GM19324 (cell line): ENCODE data around the gene AKNAD1.
"Not testable (repeated sequence)": the region's sequence is repeated elsewhere in the genome, so short reads cannot be mapped to it uniquely, and the experiment has no call there.

ENCODE experiments used
- ATAC-seq: cut with Tn5 transposase; IDR thresholded peaks from one replicate; pipeline ENCODE4 v1.9.1; 2021; ENCODE audit warnings: mild to moderate bottlenecking, moderate library complexity; ENCODE audit not compliant: unreplicated experiment, low FRiP score

AKNAD1 gene

DNA sequence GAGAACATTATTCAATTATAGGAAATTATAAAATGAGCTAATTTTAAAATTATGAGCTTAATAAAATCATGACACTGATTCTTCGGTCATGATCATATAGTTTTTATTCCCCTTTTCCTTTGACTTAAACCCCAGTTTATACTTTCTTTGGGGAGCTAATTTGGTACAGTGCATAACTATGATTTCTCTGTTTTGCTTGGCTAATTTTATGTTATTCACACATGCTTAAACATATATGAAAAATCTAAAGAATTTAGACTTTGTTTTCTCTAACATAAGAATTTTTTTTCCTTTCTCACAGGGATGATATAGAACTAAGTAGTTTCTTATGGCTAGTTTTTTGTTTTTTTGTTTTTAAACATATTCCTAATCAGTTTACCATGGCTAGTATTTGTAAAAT is 57.9 kb downstream of the AKNAD1 start:
- no peak for ATAC-seq

DNA sequence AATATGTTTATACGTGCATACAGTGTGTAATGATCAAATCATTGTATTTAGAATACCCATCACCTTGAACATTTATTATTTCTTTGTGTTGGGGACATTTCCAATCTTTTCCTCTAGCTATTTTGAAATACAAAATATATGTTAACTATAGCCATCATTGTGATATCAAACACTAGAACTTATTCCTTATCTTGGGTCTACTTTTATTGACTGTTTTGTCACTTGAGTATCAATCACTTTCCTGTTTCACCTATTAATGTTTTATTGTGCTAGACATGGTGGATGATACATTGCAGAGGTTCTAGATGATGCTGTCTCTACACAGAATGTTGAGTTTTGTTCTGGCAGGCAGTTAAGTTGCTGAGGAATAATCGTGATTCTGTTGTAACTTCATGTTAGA is 64.5 kb downstream of the AKNAD1 start:
- ATAC-seq = no peak

GRCh38 chr1:108791790-108792189 is 65.1 kb downstream of the AKNAD1 start:
- ATAC-seq = no peak

DNA sequence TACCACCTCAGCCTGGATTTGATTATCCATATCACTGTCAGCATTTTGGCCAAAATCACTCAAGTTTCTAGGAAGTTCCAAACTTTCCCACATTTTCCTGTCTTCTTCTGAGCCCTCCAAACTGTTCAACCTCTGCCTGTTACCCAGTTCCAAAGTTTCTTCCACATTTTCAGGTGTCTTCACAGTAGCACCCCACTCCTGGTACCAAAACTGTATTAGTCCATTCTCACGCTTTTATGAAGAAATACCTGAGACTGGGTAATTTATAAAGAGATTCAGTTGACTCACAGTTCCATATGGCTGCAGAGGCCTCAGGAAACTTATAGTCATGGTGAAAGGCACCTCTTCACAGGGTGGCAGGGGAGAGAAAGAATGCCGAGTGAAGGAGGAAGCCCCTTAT is 71.0 kb downstream of the AKNAD1 start:
- ATAC-seq = no peak

DNA sequence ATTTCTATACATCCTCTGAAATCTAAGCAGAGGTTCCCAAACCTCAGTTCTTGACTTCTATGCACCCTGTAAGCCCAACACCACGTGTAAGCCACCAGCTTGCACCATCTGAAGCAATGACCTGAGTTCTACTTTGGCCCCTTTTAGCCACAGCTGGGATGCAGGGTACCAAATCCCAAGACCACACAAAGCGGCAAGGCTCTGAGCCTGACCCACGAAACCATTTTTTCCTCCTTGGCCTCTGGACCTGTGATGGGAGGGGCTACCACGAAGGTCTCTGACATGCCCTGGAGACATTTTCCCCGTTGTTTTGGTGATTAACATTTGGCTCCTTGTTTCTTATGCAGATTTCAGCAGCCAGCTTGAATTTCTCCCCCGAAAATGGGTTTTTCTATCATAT is 71.6 kb downstream of the AKNAD1 start:
- no peak for ATAC-seq

GRCh38 chr1:108781575-108781944 is 75.3 kb downstream of the AKNAD1 start:
- ATAC-seq = not testable (repeated sequence)

DNA sequence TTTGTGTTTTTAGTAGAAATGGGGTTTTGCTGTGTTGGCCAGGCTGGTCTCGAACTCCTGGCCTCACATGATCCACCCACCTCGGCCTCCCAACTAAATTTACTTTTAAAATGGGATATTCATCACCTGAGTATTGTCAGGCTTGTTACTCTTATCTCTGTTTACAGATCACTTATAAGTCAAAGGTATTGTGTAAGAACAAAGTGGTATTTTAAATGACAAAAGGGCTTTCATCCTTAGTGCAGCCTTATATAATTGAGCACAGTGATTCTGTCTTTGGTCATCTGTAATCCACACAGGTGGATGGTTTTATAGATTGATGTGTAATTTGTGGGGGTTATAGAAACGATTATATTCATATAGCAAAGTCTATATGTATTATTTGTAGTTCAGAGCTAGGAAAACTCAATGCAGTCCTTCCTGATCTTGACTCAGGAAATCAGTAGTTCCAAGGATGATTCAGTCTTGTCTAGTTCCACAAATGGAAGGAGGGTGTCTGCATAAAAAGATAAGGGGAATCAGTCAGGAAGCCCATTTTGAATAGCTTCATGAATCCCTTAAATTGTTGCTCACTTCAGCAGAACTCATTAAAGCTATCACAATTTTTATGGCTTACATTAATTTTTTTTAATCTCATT is 75.8 kb downstream of the AKNAD1 start:
- ATAC-seq = no peak

- ATAC-seq = no peak
Observed at GRCh38 chr1:108779455-108779854, 77.4 kb downstream of the AKNAD1 start.

GRCh38 chr1:108777839-108778238 is 79.1 kb downstream of the AKNAD1 start:
- no peak for ATAC-seq

GRCh38 chr1:108767708-108768107 is 89.2 kb downstream of the AKNAD1 start:
- ATAC-seq = no peak

GRCh38 chr1:108767115-108767514 is 89.8 kb downstream of the AKNAD1 start:
- no peak for ATAC-seq
